ENCODE results near the gene ODAD4. TPM values are rescaled to one million over a fixed set of nuclear protein-coding genes. Genes with fewer than 3 reads are reported as not detected.

The ODAD4 gene
- total RNA-seq, 1 donor from 2014 or later: 6.3 TPM

- Mint-ChIP-seq H3K4me1 (ENCODE audit: low read depth) (peaks cover 2% of the 10 kb centered on the region), H3K27ac (no peak overlapping the region), H3K4me3 (ENCODE audit: low read depth) (no peak overlapping the region), H3K9me3 (ENCODE audit: low read depth) (no peaks in the 10 kb centered on the region), H3K36me3 (ENCODE audit: insufficient read depth) (peaks cover 18% of the 10 kb centered on the region), H3K27me3 (no peaks in the 10 kb centered on the region)
- DNase-seq (ENCODE audit: low spot score, unreplicated experiment): no peak
- TF ChIP-seq CTCF (IDR thresholded peaks at IDR 0.05; ENCODE audit: unreplicated experiment): no peak
Measured at GRCh38 chr17:41891135-41892020, 39.0 kb upstream of the ODAD4 start.

GRCh38 chr17:41892021-41892376, 38.4 kb upstream of the ODAD4 start:
- peak overlapping the region; percentile 37 for H3K27ac Mint-ChIP-seq
- H3K4me3 Mint-ChIP-seq (ENCODE audit: low read depth): no peak overlapping the region
- H3K36me3 Mint-ChIP-seq (ENCODE audit: insufficient read depth): peaks cover 21% of the 10 kb centered on the region
- peaks cover 2% of the 10 kb centered on the region for H3K4me1 Mint-ChIP-seq (ENCODE audit: low read depth)
- H3K27me3 Mint-ChIP-seq: no peaks in the 10 kb centered on the region
- no peak for TF ChIP-seq CTCF (IDR thresholded peaks at IDR 0.05; ENCODE audit: unreplicated experiment)
- DNase-seq (ENCODE audit: low spot score, unreplicated experiment): no peak
- H3K9me3 Mint-ChIP-seq (ENCODE audit: low read depth): no peaks in the 10 kb centered on the region

- H3K36me3 Mint-ChIP-seq (ENCODE audit: insufficient read depth): peaks cover 25% of the 10 kb centered on the region
Measured at GRCh38 chr17:41893384-41893783, 37.0 kb upstream of the ODAD4 start.

GRCh38 chr17:41894791-41895331, 35.6 kb upstream of the ODAD4 start:
- peaks cover 31% of the 10 kb centered on the region for H3K36me3 Mint-ChIP-seq (ENCODE audit: insufficient read depth)
- H3K4me3 Mint-ChIP-seq (ENCODE audit: low read depth): no peak overlapping the region
- no peak overlapping the region for H3K27ac Mint-ChIP-seq

More at GRCh38 chr17:41893384-41893783, 37.0 kb upstream of the ODAD4 start:
- Mint-ChIP-seq H3K4me1 (ENCODE audit: low read depth) (peaks cover 2% of the 10 kb centered on the region), H3K4me3 (ENCODE audit: low read depth) (no peak overlapping the region), H3K27ac (peak overlapping the region; percentile 67), H3K27me3 (no peaks in the 10 kb centered on the region), H3K9me3 (ENCODE audit: low read depth) (no peaks in the 10 kb centered on the region)
- TF ChIP-seq CTCF (IDR thresholded peaks at IDR 0.05; ENCODE audit: unreplicated experiment): no peak
- no peak for DNase-seq (ENCODE audit: low spot score, unreplicated experiment)

More at GRCh38 chr17:41894791-41895331, 35.6 kb upstream of the ODAD4 start:
- TF ChIP-seq CTCF (IDR thresholded peaks at IDR 0.05; ENCODE audit: unreplicated experiment): no peak
- peaks cover 2% of the 10 kb centered on the region for H3K4me1 Mint-ChIP-seq (ENCODE audit: low read depth)
- no peaks in the 10 kb centered on the region for H3K27me3 Mint-ChIP-seq
- DNase-seq (ENCODE audit: low spot score, unreplicated experiment): no peak
- H3K9me3 Mint-ChIP-seq (ENCODE audit: low read depth): no peaks in the 10 kb centered on the region
